HepG2 (cell line): Measurements from ENCODE around the gene SRSF2. TPM values are rescaled to one million over a fixed set of nuclear protein-coding genes. Genes with fewer than 3 reads are reported as not detected.
"Not testable (repeated sequence)": the region's sequence is repeated elsewhere in the genome, so short reads cannot be mapped to it uniquely, and the experiment has no call there.

Experiments used
- ARNTL ChIP-seq: sonication (generic); formaldehyde crosslinking; IDR thresholded peaks from 2 replicates; pipeline ENCODE4 v1.4.0; 2020; ENCODE audit warnings: mild to moderate bottlenecking, missing genetic modification reagents
- GABPB1 ChIP-seq: IDR thresholded peaks from 2 replicates; pipeline ENCODE4 v1.6.1; 2016; ENCODE audit warnings: mild to moderate bottlenecking, missing genetic modification reagents, moderate library complexity, missing compliant biosample characterization
- IKZF4 ChIP-seq: sonication (generic); formaldehyde crosslinking; IDR thresholded peaks from 2 replicates; pipeline ENCODE4 v1.5.1; 2020; ENCODE audit warnings: borderline replicate concordance, mild to moderate bottlenecking, low read depth, missing genetic modification reagents; ENCODE audit errors: not compliant biosample characterization
- MAZ ChIP-seq, 2 experiments: sonication (generic) in 1 of 2; formaldehyde crosslinking in 1 of 2; IDR thresholded peaks; 2 replicates each; pipeline versions ENCODE4 v1.5.0 to v1.6.1; 2012 to 2020; ENCODE audit warnings: low read depth in 2 of 2, mild to moderate bottlenecking in 2 of 2, borderline replicate concordance in 1 of 2, improper control_type of control experiment in 1 of 2, low read length in 1 of 2, missing genetic modification reagents in 1 of 2, moderate library complexity in 1 of 2
- MXI1 ChIP-seq: IDR thresholded peaks from 3 replicates; pipeline ENCODE4 v1.6.1; 2012; ENCODE audit warnings: low read depth, low read length, inconsistent platforms, borderline replicate concordance
- MYC ChIP-seq: sonication (generic); formaldehyde crosslinking; IDR thresholded peaks from 2 replicates; pipeline ENCODE4 v1.9.0; 2021; ENCODE audit warnings: missing genetic modification reagents, borderline replicate concordance
- NFKB2 ChIP-seq: sonication (generic); formaldehyde crosslinking; IDR thresholded peaks from 2 replicates; pipeline ENCODE4 v1.4.0; 2020; ENCODE audit warnings: missing genetic modification reagents, borderline replicate concordance
- PHF8 ChIP-seq: sonication (generic); formaldehyde crosslinking; IDR thresholded peaks from 2 replicates; pipeline ENCODE4 v1.5.0; 2020; ENCODE audit warnings: missing genetic modification reagents
- PITX1 ChIP-seq: sonication (generic); formaldehyde crosslinking; IDR thresholded peaks from 2 replicates; pipeline ENCODE4 v1.5.1; 2020; ENCODE audit warnings: mild to moderate bottlenecking, missing genetic modification reagents
- RAD21 ChIP-seq: fragments of 450-650 bp; formaldehyde crosslinking; IDR thresholded peaks from 2 replicates; pipeline ENCODE4 v1.5.0; 2020; ENCODE audit warnings: mild to moderate bottlenecking
- RXRB ChIP-seq: IDR thresholded peaks from 2 replicates; pipeline ENCODE4 v1.6.1; 2016; ENCODE audit warnings: borderline replicate concordance, missing genetic modification reagents, missing compliant biosample characterization
- SETDB1 ChIP-seq: sonication (generic); formaldehyde crosslinking; IDR thresholded peaks from 2 replicates; pipeline ENCODE4 v1.5.1; 2020; ENCODE audit warnings: missing genetic modification reagents, mild to moderate bottlenecking, borderline replicate concordance
- TEAD3 ChIP-seq: optimal IDR thresholded peaks from 2 replicates; pipeline ENCODE3; 2016; ENCODE audit warnings: borderline replicate concordance
- ZNF33B ChIP-seq: sonication (generic); formaldehyde crosslinking; IDR thresholded peaks from 2 replicates; pipeline ENCODE4 v1.5.1; 2020; ENCODE audit warnings: mild to moderate bottlenecking, missing genetic modification reagents
- ZNF781 ChIP-seq: sonication (generic); formaldehyde crosslinking; IDR thresholded peaks from 2 replicates; pipeline ENCODE4 v1.5.1; 2020; ENCODE audit warnings: borderline replicate concordance, mild to moderate bottlenecking, missing genetic modification reagents; ENCODE audit errors: not compliant biosample characterization
- polyA plus RNA-seq, 8 experiments: library from polyadenylated mRNA; depleted of rRNA in 3 of 8; stranded (reverse) in 7 of 8; unstranded in 1 of 8; fragments of >200 nt; fragmentation: Illumina TruSeq in 4 of 8; extraction: Trizol in 4 of 8; gene quantifications; 2 replicates each; pipeline versions ENCODE4 v1.2.1 to v1.2.3, GENCODE V29; 2011 to 2016; ENCODE audit warnings: low read depth in 4 of 8, missing spikeins in 1 of 8, mixed read lengths in 1 of 8; ENCODE audit not compliant: insufficient read depth in 1 of 8
- total RNA-seq, 5 experiments: library from RNA; depleted of rRNA; stranded (reverse); fragments of >200 nt; fragmentation: Illumina TruSeq; extraction: Trizol; gene quantifications; 2 replicates each; pipeline ENCODE4 v1.2.3, GENCODE V29; 2016; ENCODE audit warnings: low read depth in 1 of 5
- TF ChIP-seq, protein P1 (sequence below): sonication (generic); formaldehyde crosslinking; IDR thresholded peaks from 2 replicates; pipeline ENCODE4 v1.4.0; 2020; ENCODE audit warnings: mild to moderate bottlenecking, missing genetic modification reagents
- TF ChIP-seq, protein P2 (sequence below): sonication (generic); formaldehyde crosslinking; conservative IDR thresholded peaks from 2 replicates; pipeline ENCODE4 v1.8.0; 2022; ENCODE audit warnings: mild to moderate bottlenecking, moderate library complexity, missing genetic modification reagents
- TF ChIP-seq, protein P3 (sequence below): sonication (generic); formaldehyde crosslinking; conservative IDR thresholded peaks from 2 replicates; pipeline ENCODE4 v1.4.0; 2020; ENCODE audit warnings: missing genetic modification reagents
- TF ChIP-seq, protein P4 (sequence below): sonication (generic); formaldehyde crosslinking; IDR thresholded peaks from 2 replicates; pipeline ENCODE4 v1.5.1; 2020; ENCODE audit warnings: missing genetic modification reagents, mild to moderate bottlenecking, borderline replicate concordance
- TF ChIP-seq, protein P5 (sequence below): sonication (generic); formaldehyde crosslinking; IDR thresholded peaks from 2 replicates; pipeline ENCODE4 v1.4.0; 2020; ENCODE audit warnings: mild to moderate bottlenecking, missing genetic modification reagents

SRSF2 gene
- total and polyA plus RNA-seq, 2 of the 13 experiments (the other 11 are each of a cell fraction or from before 2014, with no cell fraction given) = 306 to 319 TPM

DNA sequence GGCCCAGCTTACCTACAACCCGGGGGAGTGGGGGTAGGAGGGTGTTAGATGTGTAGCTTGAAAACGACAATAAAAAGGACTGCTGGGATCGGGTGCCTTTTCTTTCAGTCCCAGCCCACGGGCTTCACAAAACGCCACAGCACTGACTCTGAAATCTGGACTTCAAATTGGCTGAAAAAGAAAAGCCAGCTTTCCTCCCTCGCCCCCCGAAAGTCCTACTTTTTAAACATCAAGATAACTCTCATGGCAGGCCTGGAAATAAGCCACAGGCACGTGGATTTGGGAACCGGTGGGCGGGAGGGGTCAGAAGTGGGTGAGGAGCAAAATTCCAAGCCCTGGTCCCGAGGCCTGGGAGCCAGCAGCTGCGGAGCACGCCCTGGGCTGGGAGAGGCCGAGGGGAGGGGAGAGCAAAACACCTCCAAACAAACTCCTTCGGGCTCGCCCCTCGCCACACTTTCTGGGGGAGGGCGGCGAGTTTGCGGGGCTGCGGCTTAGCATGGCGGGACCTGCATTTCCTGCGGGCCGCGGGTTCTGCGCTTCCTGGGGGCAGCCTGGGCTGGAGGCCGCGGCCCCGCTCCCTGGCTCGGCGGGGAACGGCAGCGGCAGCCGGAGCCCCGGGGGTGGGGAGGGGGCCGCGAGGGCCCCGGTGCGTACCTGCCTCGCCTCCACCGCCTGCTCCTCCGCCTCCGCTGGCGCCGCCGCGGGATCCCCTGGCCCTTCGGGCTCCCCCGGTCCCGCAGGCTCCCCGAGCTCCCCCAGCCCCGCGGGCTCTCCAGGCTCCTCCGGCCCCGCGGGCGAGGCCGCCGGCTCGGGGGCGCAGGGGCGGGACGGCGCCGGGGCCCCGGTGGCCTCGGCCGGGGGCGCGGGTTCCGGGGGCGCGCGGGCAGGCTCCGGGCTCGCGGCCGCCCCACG, 26.9 kb downstream of the SRSF2 start (continued):
- TF ChIP-seq, protein P1, sequence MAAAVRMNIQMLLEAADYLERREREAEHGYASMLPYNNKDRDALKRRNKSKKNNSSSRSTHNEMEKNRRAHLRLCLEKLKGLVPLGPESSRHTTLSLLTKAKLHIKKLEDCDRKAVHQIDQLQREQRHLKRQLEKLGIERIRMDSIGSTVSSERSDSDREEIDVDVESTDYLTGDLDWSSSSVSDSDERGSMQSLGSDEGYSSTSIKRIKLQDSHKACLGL (CRISPR knock-in tag) = 0 out of 2 replicates have a peak, but pooled peaks have one; percentile 47
- TF ChIP-seq, protein P2, sequence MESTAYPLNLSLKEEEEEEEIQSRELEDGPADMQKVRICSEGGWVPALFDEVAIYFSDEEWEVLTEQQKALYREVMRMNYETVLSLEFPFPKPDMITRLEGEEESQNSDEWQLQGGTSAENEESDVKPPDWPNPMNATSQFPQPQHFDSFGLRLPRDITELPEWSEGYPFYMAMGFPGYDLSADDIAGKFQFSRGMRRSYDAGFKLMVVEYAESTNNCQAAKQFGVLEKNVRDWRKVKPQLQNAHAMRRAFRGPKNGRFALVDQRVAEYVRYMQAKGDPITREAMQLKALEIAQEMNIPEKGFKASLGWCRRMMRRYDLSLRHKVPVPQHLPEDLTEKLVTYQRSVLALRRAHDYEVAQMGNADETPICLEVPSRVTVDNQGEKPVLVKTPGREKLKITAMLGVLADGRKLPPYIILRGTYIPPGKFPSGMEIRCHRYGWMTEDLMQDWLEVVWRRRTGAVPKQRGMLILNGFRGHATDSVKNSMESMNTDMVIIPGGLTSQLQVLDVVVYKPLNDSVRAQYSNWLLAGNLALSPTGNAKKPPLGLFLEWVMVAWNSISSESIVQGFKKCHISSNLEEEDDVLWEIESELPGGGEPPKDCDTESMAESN = 0 out of 2 replicates have a peak, but pooled peaks have one; percentile 38
- 0 out of 3 replicates have a peak, but pooled peaks have one; percentile 17 for TF ChIP-seq MXI1
- TF ChIP-seq, protein P3, sequence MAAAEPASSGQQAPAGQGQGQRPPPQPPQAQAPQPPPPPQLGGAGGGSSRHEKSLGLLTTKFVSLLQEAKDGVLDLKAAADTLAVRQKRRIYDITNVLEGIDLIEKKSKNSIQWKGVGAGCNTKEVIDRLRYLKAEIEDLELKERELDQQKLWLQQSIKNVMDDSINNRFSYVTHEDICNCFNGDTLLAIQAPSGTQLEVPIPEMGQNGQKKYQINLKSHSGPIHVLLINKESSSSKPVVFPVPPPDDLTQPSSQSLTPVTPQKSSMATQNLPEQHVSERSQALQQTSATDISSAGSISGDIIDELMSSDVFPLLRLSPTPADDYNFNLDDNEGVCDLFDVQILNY (CRISPR knock-in tag) = 0 out of 2 replicates have a peak, but pooled peaks have one; percentile 5
- TF ChIP-seq MYC (CRISPR knock-in tag) = 0 out of 2 replicates have a peak, but pooled peaks have one; percentile 26
- TF ChIP-seq SETDB1 (CRISPR knock-in tag) = 0 out of 2 replicates have a peak, but pooled peaks have one; percentile 7
- TF ChIP-seq ARNTL (CRISPR knock-in tag) = peak; percentile 9; the same call in 1 of the 2 replicates
- TF ChIP-seq GABPB1 (CRISPR knock-in tag) = peak; percentile 30; the same call in 1 of the 2 replicates
- peak; percentile 20 for TF ChIP-seq TEAD3
- TF ChIP-seq MAZ (IDR thresholded peaks at IDR 0.05; ENCODE audit: borderline replicate concordance, low read depth, low read length) = not testable (repeated sequence)
- 0 out of 2 replicates have a peak, but pooled peaks have one; percentile 9 for TF ChIP-seq MAZ (CRISPR knock-in tag; IDR thresholded peaks at IDR 0.05; ENCODE audit: low read depth)
- 0 out of 2 replicates have a peak, but pooled peaks have one; percentile 76 for TF ChIP-seq ZNF33B (CRISPR knock-in tag)
- TF ChIP-seq IKZF4 (CRISPR knock-in tag) = peak; percentile 26
- TF ChIP-seq, protein P4, sequence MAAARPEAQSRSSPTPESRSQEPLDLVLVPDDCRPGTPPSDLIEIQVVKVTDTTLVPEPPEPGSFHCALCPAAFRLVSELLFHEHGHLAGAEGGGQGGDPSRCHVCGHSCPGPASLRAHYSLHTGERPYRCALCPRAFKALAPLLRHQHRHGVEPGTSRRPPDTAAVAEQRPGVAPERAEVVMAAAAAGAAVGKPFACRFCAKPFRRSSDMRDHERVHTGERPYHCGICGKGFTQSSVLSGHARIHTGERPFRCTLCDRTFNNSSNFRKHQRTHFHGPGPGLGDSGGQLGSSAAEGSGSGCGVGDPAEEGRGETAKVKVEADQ (CRISPR knock-in tag) = peak; percentile 54; the same call in 1 of the 2 replicates
- TF ChIP-seq RXRB (CRISPR knock-in tag) = peak; percentile 11; the same call in 1 of the 2 replicates
- 0 out of 2 replicates have a peak, but pooled peaks have one; percentile 53 for TF ChIP-seq NFKB2 (CRISPR knock-in tag)
- TF ChIP-seq, protein P5, sequence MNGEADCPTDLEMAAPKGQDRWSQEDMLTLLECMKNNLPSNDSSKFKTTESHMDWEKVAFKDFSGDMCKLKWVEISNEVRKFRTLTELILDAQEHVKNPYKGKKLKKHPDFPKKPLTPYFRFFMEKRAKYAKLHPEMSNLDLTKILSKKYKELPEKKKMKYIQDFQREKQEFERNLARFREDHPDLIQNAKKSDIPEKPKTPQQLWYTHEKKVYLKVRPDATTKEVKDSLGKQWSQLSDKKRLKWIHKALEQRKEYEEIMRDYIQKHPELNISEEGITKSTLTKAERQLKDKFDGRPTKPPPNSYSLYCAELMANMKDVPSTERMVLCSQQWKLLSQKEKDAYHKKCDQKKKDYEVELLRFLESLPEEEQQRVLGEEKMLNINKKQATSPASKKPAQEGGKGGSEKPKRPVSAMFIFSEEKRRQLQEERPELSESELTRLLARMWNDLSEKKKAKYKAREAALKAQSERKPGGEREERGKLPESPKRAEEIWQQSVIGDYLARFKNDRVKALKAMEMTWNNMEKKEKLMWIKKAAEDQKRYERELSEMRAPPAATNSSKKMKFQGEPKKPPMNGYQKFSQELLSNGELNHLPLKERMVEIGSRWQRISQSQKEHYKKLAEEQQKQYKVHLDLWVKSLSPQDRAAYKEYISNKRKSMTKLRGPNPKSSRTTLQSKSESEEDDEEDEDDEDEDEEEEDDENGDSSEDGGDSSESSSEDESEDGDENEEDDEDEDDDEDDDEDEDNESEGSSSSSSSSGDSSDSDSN (CRISPR knock-in tag) = peak; percentile 70; the same call in 1 of the 2 replicates
- peak; percentile 39; the same call in 1 of the 2 replicates for TF ChIP-seq RAD21 (CRISPR knock-in tag)
- 0 out of 2 replicates have a peak, but pooled peaks have one; percentile 0 for TF ChIP-seq PITX1 (CRISPR knock-in tag)
- peak; percentile 59; the same call in 1 of the 2 replicates for TF ChIP-seq PHF8 (CRISPR knock-in tag)
- peak; percentile 51 for TF ChIP-seq ZNF781 (CRISPR knock-in tag)
